ENCODE results near the gene MMP15.
"Not testable (repeated sequence)": the region's sequence is repeated elsewhere in the genome, so short reads cannot be mapped to it uniquely, and the experiment has no call there.

MMP15 gene

DNA sequence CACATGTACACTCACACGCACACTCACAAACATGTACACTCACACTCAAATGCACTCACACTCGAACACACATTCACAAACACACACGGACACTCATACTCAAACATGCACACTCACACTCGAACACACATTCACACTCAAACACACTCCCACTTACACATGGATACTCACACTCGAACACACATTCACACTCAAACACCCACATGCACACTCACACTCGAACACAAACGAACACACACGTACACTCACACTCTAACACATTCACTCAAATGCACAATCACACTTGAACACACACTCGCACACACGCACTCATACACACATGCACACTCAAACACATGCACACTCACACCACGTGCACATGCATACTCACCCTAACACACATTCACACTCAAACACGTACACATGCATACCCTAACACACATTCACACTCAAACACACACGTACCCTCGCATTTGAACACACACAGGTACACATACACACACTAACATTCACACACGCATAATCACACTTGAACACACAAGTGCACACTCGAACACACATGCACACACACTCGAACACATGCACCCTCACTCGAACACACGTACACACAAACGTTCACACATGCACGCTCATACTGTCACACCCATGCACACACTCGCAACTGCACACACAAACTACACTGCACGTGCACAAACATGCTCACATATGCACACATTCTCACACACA is 61.8 kb downstream of the MMP15 start:
- DNase-seq: no peak

DNA sequence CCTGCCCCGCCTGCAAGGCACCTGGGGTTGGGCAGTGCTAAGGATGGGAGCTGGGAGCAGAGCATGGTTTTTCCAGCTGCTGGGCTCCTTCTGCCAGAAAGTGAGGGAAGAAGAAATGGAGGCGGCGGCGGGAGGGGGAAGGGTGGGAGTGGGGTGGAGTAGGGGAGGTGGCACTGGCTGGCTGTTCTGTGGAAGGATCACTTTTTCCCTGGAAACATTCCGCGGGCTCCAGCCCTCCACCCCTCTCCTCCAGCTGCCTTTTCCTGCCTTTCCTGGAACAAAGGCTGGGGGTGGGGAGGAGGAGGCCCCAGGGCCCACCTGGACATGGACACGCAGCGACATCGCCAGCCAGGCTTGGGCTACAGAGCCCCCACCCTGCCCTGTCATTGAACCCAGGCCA is 62.5 kb downstream of the MMP15 start:
- DNase-seq: no peak

GRCh38 chr16:58090396-58090795 is 64.8 kb downstream of the MMP15 start:
- not testable (repeated sequence) for DNase-seq

DNA sequence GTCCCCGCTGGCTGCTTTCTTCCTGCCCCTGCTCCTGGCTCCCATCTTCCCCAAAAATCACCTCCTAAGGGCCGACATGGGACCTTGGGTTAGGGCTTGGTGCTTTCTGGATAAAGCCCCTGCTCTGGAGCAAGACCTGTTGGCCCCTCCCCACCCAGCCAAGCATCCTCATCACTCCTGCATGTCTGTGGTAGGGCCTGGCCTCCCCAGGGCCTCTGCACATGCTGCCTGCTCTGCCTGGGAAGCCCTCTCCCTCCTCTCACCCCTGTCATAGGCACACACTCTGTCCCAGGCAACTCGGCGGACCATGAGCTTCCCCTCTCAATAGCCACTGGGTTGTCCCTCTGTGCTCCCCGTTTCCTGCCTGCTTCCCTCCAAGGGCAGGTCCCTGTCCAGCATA is 68.5 kb downstream of the MMP15 start:
- DNase-seq: no peak

- DNase-seq: no peak
These were observed 69.4 kb downstream of the MMP15 start for GRCh38 chr16:58094791-58095574.

GRCh38 chr16:58095575-58095960 is 70.0 kb downstream of the MMP15 start:
- DNase-seq: not testable (repeated sequence)

- DNase-seq: no peak
These were observed 70.7 kb downstream of the MMP15 start for GRCh38 chr16:58096249-58096648.
